ENCODE results near the gene ERC1.

- no peak for TF ChIP-seq POLR2A (IDR thresholded peaks at IDR 0.05; ENCODE audit: low read depth, low read length)
- no peak for TF ChIP-seq POLR2AphosphoS5 (IDR thresholded peaks at IDR 0.05; ENCODE audit: low read depth, low read length)
- TF ChIP-seq POU2F2 (IDR thresholded peaks at IDR 0.05; ENCODE audit: low read depth, low read length) = no peak
These were observed 314.0 kb downstream of the ERC1 start for GRCh38 chr12:1305063-1305434.
